ENCODE data around the gene OTULIN. TPM values are rescaled to one million over a fixed set of nuclear protein-coding genes. Genes with fewer than 3 reads are reported as not detected.

Gene OTULIN
- total RNA-seq, 1 experiment from 2014 or later = 20.0 TPM

- peak; percentile 83 for DNase-seq (ENCODE audit: low spot score)
- ChIA-PET CTCF (no interaction called here), POLR2A (ENCODE audit: low non-redundant PET) (no interaction called here)
- no peaks in the 10 kb centered on the region for H3K9me3 ChIP-seq (ENCODE audit: low read depth, low read length, poor library complexity, severe bottlenecking)
- H3K27ac ChIP-seq (ENCODE audit: low read depth, low read length, poor library complexity, severe bottlenecking) = no peak overlapping the region
- H3K36me3 ChIP-seq (ENCODE audit: insufficient read depth, low read length, poor library complexity, severe bottlenecking) = no peaks in the 10 kb centered on the region
- no peaks in the 10 kb centered on the region for H3K27me3 ChIP-seq (replicated peaks; ENCODE audit: insufficient read depth, low read depth, low read length, poor library complexity)
- TF ChIP-seq EZH2 (IDR thresholded peaks at IDR 0.05; ENCODE audit: borderline replicate concordance, low read depth, low read length, poor library complexity, severe bottlenecking) (no peak), CTCF (conservative IDR thresholded peaks at IDR 0.05; ENCODE audit: low read depth, low read length) (peak; percentile 93)
- no TSS peak for BruUV-seq (replicated peaks)
- intact Hi-C loops (cut with micrococcal nuclease; ENCODE audit: unreplicated experiment) = loop anchor here (1.0 to 5.0 kb wide), 3 partner anchors 145 to 287 kb away; partner anchors contain the start of gene ANKH
- H3K4me1 ChIP-seq (ENCODE audit: insufficient read depth, low read length, poor library complexity, severe bottlenecking) = no peaks in the 10 kb centered on the region
- no peak overlapping the region for H3K4me3 ChIP-seq (ENCODE audit: low read depth, low read length, poor library complexity, severe bottlenecking)
Observed at GRCh38 chr5:14727428-14727865, 62.9 kb downstream of the OTULIN start.

- BruUV-seq (replicated peaks) = no TSS peak
- H3K36me3 ChIP-seq (ENCODE audit: insufficient read depth, low read length, poor library complexity, severe bottlenecking) = no peaks in the 10 kb centered on the region
- POLR2A ChIA-PET (ENCODE audit: low non-redundant PET) = no interaction called here
- CTCF ChIA-PET = no interaction called here
- H3K4me3 ChIP-seq (ENCODE audit: low read depth, low read length, poor library complexity, severe bottlenecking) = no peak overlapping the region
- H3K27me3 ChIP-seq (replicated peaks; ENCODE audit: insufficient read depth, low read depth, low read length, poor library complexity) = no peaks in the 10 kb centered on the region
- intact Hi-C loops (cut with micrococcal nuclease; ENCODE audit: unreplicated experiment) = loop anchor here (1.0 to 5.0 kb wide), 3 partner anchors 144 to 286 kb away; partner anchors contain the start of gene ANKH
- TF ChIP-seq EZH2 (IDR thresholded peaks at IDR 0.05; ENCODE audit: borderline replicate concordance, low read depth, low read length, poor library complexity, severe bottlenecking) (no peak), CTCF (conservative IDR thresholded peaks at IDR 0.05; ENCODE audit: low read depth, low read length) (no peak)
- no peaks in the 10 kb centered on the region for H3K9me3 ChIP-seq (ENCODE audit: low read depth, low read length, poor library complexity, severe bottlenecking)
- DNase-seq (ENCODE audit: low spot score) = no peak
- no peaks in the 10 kb centered on the region for H3K4me1 ChIP-seq (ENCODE audit: insufficient read depth, low read length, poor library complexity, severe bottlenecking)
- no peak overlapping the region for H3K27ac ChIP-seq (ENCODE audit: low read depth, low read length, poor library complexity, severe bottlenecking)
Observed at GRCh38 chr5:14727928-14728458, 63.5 kb downstream of the OTULIN start.

GRCh38 chr5:14728459-14728938, 64.0 kb downstream of the OTULIN start:
- POLR2A ChIA-PET (ENCODE audit: low non-redundant PET) = no interaction called here
- TF ChIP-seq CTCF (conservative IDR thresholded peaks at IDR 0.05; ENCODE audit: low read depth, low read length) (no peak), EZH2 (IDR thresholded peaks at IDR 0.05; ENCODE audit: borderline replicate concordance, low read depth, low read length, poor library complexity, severe bottlenecking) (no peak)
- Histone ChIP-seq H3K27me3 (replicated peaks; ENCODE audit: insufficient read depth, low read depth, low read length, poor library complexity) (no peaks in the 10 kb centered on the region), H3K4me1 (ENCODE audit: insufficient read depth, low read length, poor library complexity, severe bottlenecking) (no peaks in the 10 kb centered on the region), H3K27ac (ENCODE audit: low read depth, low read length, poor library complexity, severe bottlenecking) (no peak overlapping the region), H3K4me3 (ENCODE audit: low read depth, low read length, poor library complexity, severe bottlenecking) (no peak overlapping the region), H3K9me3 (ENCODE audit: low read depth, low read length, poor library complexity, severe bottlenecking) (no peaks in the 10 kb centered on the region), H3K36me3 (ENCODE audit: insufficient read depth, low read length, poor library complexity, severe bottlenecking) (no peaks in the 10 kb centered on the region)
- DNase-seq (ENCODE audit: low spot score) = no peak
- CTCF ChIA-PET = no interaction called here
- intact Hi-C loops (cut with micrococcal nuclease; ENCODE audit: unreplicated experiment) = loop anchor here (5.0 kb wide), 1 partner anchor 144 kb away; the partner anchor contains the start of gene ANKH
- no TSS peak for BruUV-seq (replicated peaks)

Measured in A673 (cell line).